HUES64 (cell line): ENCODE results near the gene ALG3.

Experiments
- H3K27ac ChIP-seq: 2 replicates; pipeline ENCODE4 v1.7.0; 2013; ENCODE audit warnings: low read depth, low read length, inconsistent platforms
- H3K27me3 ChIP-seq: 2 replicates; pipeline ENCODE4 v1.6.1; 2013; ENCODE audit warnings: mild to moderate bottlenecking, low read length; ENCODE audit not compliant: insufficient read depth
- H3K36me3 ChIP-seq: 2 replicates; pipeline ENCODE4 v1.6.1; 2013; ENCODE audit warnings: mild to moderate bottlenecking, low read length; ENCODE audit not compliant: insufficient read depth
- H3K4me1 ChIP-seq: 2 replicates; pipeline ENCODE4 v1.6.1; 2013; ENCODE audit warnings: mild to moderate bottlenecking, low read length, moderate library complexity; ENCODE audit not compliant: insufficient read depth
- H3K4me3 ChIP-seq: 2 replicates; pipeline ENCODE4 v1.5.1; 2013; ENCODE audit warnings: mild to moderate bottlenecking, low read length, moderate library complexity
- H3K9ac ChIP-seq: 2 replicates; pipeline ENCODE4 v1.6.1; 2013; ENCODE audit warnings: mild to moderate bottlenecking, low read depth, low read length
- H3K9me3 ChIP-seq: 2 replicates; pipeline ENCODE4 v1.6.1; 2013; ENCODE audit warnings: low read depth, low read length; ENCODE audit not compliant: insufficient read depth
- WGBS: fragments of 150-250, 120-280 bp; methylation state at CpG from one replicate; pipeline ENCODE4 v1.1.7; 2013; ENCODE audit warnings: missing lambda C conversion rate; 5-methylcytosine and 5-hydroxymethylcytosine counted together

ALG3 gene

DNA sequence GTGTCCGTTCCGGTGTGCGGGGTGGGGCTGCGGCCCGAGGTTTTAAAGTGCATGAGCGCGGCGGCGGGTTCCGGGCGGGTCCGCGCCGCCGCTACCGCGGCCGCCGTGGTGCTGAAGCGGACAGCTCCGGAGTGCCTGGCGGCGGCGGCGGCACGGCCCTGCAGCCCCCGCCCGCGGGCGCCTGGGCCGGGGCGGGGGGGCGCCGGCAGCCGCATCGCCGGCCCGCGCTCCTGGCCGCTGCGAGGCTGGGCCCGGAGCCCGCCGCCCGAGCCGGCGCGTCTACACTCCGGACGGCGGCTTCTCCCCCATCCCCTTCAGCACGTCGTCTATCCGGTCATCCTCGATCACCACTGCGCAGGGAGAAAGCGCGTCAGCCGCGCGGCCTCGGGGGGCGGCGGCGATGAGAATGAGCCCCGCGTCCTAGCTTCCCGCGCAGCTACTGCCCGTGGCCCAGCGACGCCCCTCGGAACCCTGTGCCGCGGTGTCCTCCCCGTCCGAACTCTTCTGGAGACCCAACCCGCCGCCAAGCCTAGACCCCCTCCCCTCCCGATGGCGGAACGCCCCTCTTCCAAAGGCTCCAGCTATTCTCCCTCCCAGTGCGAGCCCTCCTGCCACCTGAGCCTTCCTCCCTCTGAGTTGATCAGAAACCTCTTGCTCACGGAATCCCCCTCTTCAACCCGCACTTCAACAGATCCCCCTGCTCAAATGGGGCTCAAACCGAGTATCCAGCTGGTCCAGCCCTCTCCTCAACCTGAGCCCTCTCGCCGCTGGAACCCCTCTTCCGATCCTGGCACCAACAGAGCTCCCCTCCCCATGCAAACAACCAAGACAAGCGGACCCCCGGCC lies 11.3 kb upstream of the ALG3 start:
- Histone ChIP-seq H3K4me1 (no peaks in the 10 kb centered on the region), H3K9ac (0 out of 2 replicates have a peak overlapping the region, but pooled peaks have one; percentile 47), H3K27me3 (peaks cover 64% of the 10 kb centered on the region), H3K36me3 (no peaks in the 10 kb centered on the region), H3K9me3 (no peaks in the 10 kb centered on the region), H3K27ac (no peak overlapping the region), H3K4me3 (peak overlapping the region; percentile 70)
- 1% methylated on average over 91 of the region's 91 CpGs for WGBS

- WGBS, result 17% methylated on average over 28 of the region's 28 CpGs
- Histone ChIP-seq H3K36me3 (no peaks in the 10 kb centered on the region), H3K27me3 (peaks cover 58% of the 10 kb centered on the region), H3K27ac (no peak overlapping the region), H3K4me1 (no peaks in the 10 kb centered on the region), H3K4me3 (no peak overlapping the region; the same call in 1 of the 2 replicates), H3K9me3 (no peaks in the 10 kb centered on the region), H3K9ac (no peak overlapping the region)
Measured at GRCh38 chr3:184259396-184259877, 10.7 kb upstream of the ALG3 start.

GRCh38 chr3:184258926-184259325 lies 10.2 kb upstream of the ALG3 start:
- no peaks in the 10 kb centered on the region for H3K9me3 ChIP-seq
- no peaks in the 10 kb centered on the region for H3K36me3 ChIP-seq
- H3K9ac ChIP-seq, result no peak overlapping the region
- H3K27ac ChIP-seq, result no peak overlapping the region
- 86% methylated on average over 5 of the region's 5 CpGs for WGBS
- no peaks in the 10 kb centered on the region for H3K4me1 ChIP-seq
- no peak overlapping the region for H3K4me3 ChIP-seq
- peaks cover 55% of the 10 kb centered on the region for H3K27me3 ChIP-seq

DNA sequence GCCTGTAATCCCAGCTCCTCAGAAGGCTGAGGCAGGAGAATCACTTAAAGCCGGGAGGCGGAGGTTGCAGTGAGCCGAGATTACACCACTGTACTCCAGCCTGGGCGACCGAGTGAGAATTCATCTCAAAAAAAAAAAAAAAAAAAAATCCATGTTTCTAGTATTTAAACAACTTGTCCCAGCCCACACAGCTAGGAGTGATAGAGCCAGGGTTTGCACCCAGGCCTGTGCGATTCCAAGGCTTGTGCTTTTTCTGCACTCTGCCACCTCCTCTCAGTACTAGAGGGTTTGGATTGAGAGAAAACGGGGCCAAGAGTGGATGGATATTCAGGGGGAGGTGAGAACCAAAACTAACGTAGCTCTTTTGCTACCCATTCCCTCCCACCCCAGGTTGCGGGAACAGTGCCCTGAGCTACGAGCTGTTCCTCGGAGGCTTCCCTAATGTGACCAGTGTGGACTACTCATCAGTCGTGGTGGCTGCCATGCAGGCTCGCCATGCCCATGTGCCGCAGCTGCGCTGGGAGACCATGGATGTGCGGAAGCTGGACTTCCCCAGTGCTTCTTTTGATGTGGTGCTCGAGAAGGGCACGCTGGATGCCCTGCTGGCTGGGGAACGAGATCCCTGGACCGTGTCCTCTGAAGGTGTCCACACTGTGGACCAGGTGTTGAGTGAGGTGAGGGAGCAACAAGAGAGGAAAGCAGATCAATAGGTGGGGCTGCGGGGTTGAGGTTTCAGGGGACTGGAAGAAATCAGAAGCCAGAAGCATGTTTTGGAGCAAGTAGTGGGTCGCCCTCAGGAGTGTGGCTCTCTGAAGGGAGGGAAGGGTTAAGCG lies 8.5 kb upstream of the ALG3 start:
- Histone ChIP-seq H3K4me1 (no peaks in the 10 kb centered on the region), H3K9me3 (no peaks in the 10 kb centered on the region), H3K9ac (no peak overlapping the region), H3K27ac (no peak overlapping the region), H3K36me3 (no peaks in the 10 kb centered on the region), H3K27me3 (peaks cover 42% of the 10 kb centered on the region), H3K4me3 (no peak overlapping the region)
- WGBS, result 91% methylated on average over 22 of the region's 23 CpGs

DNA sequence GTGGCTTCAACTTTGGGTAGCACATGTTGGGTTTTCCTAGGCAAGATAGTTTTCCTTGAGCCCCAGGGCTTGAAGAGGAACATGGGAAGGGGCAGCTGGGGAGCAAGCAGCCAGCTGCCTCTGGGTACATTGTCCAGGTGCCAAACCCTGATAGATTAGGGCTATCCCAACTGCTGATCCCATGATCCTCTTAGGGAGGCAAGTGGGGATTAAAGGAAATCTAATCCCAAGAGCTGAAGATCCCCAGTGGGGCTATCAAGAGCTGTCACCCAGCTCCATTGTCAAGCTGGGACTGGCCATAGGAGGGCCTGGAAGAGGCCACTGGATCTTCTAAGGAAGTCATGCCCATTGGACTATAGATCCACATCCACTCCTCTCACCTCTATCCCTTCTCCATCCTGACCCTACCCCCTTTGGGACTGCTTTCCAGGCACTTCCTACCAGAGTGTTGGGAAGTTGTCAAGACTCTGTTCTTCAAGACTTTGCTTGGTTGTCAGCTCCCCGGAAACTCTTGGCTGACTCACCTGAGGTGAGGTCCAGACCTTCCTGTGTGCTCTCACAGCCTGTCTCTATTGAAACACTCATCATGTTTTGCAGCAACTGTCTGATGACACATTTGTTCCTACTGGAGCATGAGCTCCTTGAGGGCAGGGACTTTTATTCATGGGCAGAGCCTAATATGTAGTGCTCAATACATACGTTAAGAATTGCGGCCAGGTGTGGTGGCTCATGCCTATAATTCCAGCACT lies 6.7 kb upstream of the ALG3 start:
- H3K4me3 ChIP-seq, result no peak overlapping the region
- no peak overlapping the region for H3K9ac ChIP-seq
- 95% methylated on average over 3 of the region's 3 CpGs for WGBS
- no peaks in the 10 kb centered on the region for H3K4me1 ChIP-seq
- H3K9me3 ChIP-seq, result no peaks in the 10 kb centered on the region
- H3K27ac ChIP-seq, result no peak overlapping the region
- peaks cover 27% of the 10 kb centered on the region for H3K27me3 ChIP-seq
- no peaks in the 10 kb centered on the region for H3K36me3 ChIP-seq

GRCh38 chr3:184250167-184250828 lies 1.5 kb upstream of the ALG3 start:
- 17% methylated on average over 19 of the region's 20 CpGs for WGBS
- H3K9me3 ChIP-seq, result no peaks in the 10 kb centered on the region
- H3K9ac ChIP-seq, result peak overlapping the region; percentile 71
- H3K4me1 ChIP-seq, result no peaks in the 10 kb centered on the region
- H3K36me3 ChIP-seq, result peaks cover 5% of the 10 kb centered on the region
- peak overlapping the region; percentile 80 for H3K4me3 ChIP-seq
- H3K27me3 ChIP-seq, result no peaks in the 10 kb centered on the region
- no peak overlapping the region; the same call in 1 of the 2 replicates for H3K27ac ChIP-seq

- H3K27ac ChIP-seq, result peak within 1 kb of the TSS; percentile 90
- WGBS, result under 1% methylated on average over 54 of the region's 54 CpGs
- H3K9me3 ChIP-seq, result no peaks in the 10 kb centered on the region
- H3K36me3 ChIP-seq, result peaks cover 12% of the 10 kb centered on the region
- H3K4me1 ChIP-seq, result no peaks in the 10 kb centered on the region
- peak within 1 kb of the TSS; percentile 95 for H3K9ac ChIP-seq
- H3K4me3 ChIP-seq, result peak within 1 kb of the TSS; percentile 80
- H3K27me3 ChIP-seq, result no peaks in the 10 kb centered on the region
Measured at GRCh38 chr3:184249412-184250166, 827 bp upstream of the ALG3 start, which contains the start of gene EEF1AKMT4. Gene EEF1AKMT4, plus strand, starts transcription at chr3:184249672. Its CDS starts 23 bp downstream, at chr3:184249695.

- H3K27ac ChIP-seq, result no peak overlapping the region
- no peak overlapping the region for H3K4me3 ChIP-seq
- no peaks in the 10 kb centered on the region for H3K27me3 ChIP-seq
- no peaks in the 10 kb centered on the region for H3K9me3 ChIP-seq
- peaks cover 37% of the 10 kb centered on the region for H3K36me3 ChIP-seq
- WGBS, result 97% methylated on average over 5 of the region's 5 CpGs
- no peak overlapping the region for H3K9ac ChIP-seq
- no peaks in the 10 kb centered on the region for H3K4me1 ChIP-seq
Measured at GRCh38 chr3:184242297-184242685, 6.5 kb downstream of the ALG3 start.

DNA sequence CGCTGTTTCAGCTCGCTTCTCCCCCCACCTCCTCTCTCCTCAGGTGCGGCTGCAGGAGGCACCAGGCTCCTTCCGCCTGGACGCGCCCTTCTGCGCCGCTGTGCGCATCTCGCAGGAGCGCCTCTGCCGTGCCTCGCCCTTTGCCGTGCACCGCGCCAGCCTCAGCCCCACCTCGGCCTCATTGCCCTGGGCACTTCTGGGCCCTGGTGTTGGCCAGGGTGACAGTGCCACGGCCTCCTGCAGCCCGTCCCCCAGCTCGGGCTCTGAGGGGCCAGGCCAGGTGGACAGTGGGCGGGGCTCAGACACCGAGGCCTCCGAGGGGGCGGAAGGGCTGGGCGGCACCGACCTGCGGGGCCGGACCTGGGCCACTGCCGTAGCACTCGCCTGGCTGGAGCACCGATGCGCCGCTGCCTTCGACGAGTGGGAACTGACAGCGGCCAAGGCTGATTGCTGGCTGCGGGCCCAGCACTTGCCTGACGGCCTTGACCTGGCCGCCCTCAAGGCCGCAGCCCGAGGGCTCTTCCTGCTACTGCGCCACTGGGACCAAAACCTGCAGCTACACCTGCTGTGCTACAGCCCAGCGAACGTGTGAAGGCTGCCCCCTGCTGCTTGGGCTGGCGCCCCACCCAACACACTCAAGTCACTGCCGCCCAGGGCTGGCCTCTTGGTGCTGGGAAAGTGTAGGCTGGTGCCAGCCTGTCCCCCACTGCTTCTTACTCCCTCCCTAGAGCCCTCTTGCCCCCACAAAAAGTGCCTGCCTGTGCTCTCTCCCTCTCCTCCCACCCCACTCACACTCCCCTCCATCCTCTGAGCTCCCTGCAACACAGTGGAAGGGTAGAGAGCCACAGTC lies 7.1 kb downstream of the ALG3 start:
- no peaks in the 10 kb centered on the region for H3K27me3 ChIP-seq
- no peaks in the 10 kb centered on the region for H3K9me3 ChIP-seq
- 78% methylated on average over 46 of the region's 46 CpGs for WGBS
- no peaks in the 10 kb centered on the region for H3K4me1 ChIP-seq
- peaks cover 37% of the 10 kb centered on the region for H3K36me3 ChIP-seq
- H3K4me3 ChIP-seq, result peak overlapping the region; percentile 24; the same call in 1 of the 2 replicates
- H3K27ac ChIP-seq, result no peak overlapping the region
- no peak overlapping the region for H3K9ac ChIP-seq
